Choroid plexus epithelial cell (primary cell): Measurements from ENCODE around the gene ZNF326.
"Not testable (repeated sequence)": the region's sequence is repeated elsewhere in the genome, so short reads cannot be mapped to it uniquely, and the experiment has no call there.

Source experiments
- DNase-seq: peaks from one replicate; pipeline ENCODE4 v3.0.0-alpha.2; 2010; ENCODE audit warnings: low read depth
- H3K4me3 ChIP-seq: 2 replicates; pipeline ENCODE4 v1.5.1; 2011; ENCODE audit warnings: low read depth, mild to moderate bottlenecking, control low read depth, low read length, moderate library complexity
- TF ChIP-seq, protein P1 (sequence below): conservative IDR thresholded peaks from 2 replicates; pipeline ENCODE4 v1.5.1; 2011; ENCODE audit warnings: low read depth, mild to moderate bottlenecking, control low read depth, inconsistent platforms, low read length, moderate library complexity

Gene ZNF326

DNA sequence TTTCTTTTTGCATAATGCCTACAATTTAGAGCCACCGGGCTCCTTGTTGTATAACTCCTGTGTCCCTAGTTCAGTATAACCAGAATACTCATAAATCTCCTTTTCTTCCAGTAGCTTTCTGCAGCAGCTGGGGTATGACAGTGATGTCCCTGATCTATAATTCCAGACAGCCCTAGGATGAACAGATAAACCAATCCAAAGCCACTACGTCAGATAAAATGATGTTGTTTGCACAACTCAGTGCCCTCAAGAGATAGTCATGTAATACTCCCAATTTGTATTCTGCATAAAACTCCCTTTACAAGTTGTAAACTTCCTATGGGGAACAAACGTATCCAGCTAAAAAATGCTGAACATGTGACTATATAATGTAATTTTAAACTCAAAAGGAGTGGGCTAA lies 44.7 kb downstream of the ZNF326 start:
- no peak overlapping the region for H3K4me3 ChIP-seq
- no peak for DNase-seq
- TF ChIP-seq, protein P1, sequence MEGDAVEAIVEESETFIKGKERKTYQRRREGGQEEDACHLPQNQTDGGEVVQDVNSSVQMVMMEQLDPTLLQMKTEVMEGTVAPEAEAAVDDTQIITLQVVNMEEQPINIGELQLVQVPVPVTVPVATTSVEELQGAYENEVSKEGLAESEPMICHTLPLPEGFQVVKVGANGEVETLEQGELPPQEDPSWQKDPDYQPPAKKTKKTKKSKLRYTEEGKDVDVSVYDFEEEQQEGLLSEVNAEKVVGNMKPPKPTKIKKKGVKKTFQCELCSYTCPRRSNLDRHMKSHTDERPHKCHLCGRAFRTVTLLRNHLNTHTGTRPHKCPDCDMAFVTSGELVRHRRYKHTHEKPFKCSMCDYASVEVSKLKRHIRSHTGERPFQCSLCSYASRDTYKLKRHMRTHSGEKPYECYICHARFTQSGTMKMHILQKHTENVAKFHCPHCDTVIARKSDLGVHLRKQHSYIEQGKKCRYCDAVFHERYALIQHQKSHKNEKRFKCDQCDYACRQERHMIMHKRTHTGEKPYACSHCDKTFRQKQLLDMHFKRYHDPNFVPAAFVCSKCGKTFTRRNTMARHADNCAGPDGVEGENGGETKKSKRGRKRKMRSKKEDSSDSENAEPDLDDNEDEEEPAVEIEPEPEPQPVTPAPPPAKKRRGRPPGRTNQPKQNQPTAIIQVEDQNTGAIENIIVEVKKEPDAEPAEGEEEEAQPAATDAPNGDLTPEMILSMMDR, result no peak

DNA sequence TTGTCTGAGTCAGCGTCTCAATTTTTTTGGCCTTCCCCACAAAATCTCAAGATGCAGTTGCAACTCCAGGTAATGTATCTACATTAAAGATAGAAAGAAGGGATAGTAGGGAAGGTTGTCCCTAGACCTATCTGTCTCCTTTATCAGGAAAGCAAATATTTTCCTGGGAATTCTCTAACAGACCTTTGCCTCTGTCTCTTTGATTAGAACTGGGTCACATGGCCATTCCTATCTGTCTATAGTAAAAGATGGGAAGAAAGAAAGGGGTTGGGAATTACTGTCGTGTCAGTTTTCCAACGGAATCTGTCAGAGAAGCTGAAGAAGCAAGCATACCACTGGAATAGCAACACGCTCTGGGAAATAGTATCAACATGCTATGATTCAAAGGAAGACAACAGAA lies 48.7 kb downstream of the ZNF326 start:
- TF ChIP-seq, protein P1, result no peak
- H3K4me3 ChIP-seq, result no peak overlapping the region
- no peak for DNase-seq

DNA sequence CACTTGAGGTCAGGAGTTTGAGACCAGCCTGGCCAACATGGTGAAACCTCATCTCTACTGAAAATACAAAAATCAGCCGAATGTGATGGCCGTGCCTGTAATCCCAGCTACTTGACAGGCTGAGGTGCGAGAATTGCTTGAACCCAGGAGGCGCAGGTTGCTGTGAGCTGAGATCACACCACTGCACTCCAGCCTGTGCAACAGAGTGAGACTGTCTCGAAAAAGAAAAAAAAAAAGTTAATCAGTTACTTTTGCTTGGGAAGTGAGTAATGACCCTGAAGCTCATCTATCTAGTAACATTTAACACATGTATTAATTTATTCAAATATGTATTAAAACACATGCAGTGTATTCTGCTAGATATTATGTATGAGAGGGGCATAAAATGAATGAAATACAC lies 49.4 kb downstream of the ZNF326 start:
- DNase-seq, result no peak
- TF ChIP-seq, protein P1, result no peak
- no peak overlapping the region for H3K4me3 ChIP-seq

DNA sequence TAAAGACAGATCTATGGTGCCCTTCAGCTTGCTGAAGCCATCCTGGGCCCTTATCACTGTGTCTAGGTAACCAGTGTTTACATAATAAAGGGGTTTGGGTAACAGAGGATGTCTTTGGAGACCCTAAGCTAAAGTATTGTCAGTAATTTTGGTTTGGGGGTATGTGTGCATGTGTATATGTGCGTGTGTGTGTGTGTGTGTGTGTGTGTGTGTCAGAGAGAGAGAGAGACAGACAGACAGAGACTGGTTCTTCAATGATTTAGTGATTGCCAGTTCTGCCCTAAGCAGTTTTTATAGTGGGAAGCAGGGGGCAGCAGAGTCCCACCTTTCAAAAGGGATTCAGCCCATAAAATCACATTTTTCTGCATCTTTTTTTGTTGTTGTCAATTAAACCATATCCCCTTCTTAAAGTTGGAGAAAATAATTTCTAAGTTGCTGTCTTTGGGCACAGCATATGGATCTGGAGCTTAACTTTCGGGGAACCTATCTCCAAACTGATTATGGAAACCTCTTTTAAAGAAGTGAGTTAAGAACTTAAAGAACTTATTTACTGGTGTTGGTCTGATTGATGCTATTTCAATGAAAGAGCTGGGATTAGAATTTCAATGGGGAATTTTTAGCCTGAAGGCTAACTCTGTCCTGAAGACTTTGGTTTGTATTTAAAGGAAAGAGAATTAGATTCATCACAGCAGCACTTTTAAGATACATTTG lies 51.1 kb downstream of the ZNF326 start:
- DNase-seq, result peak; percentile 53

DNA sequence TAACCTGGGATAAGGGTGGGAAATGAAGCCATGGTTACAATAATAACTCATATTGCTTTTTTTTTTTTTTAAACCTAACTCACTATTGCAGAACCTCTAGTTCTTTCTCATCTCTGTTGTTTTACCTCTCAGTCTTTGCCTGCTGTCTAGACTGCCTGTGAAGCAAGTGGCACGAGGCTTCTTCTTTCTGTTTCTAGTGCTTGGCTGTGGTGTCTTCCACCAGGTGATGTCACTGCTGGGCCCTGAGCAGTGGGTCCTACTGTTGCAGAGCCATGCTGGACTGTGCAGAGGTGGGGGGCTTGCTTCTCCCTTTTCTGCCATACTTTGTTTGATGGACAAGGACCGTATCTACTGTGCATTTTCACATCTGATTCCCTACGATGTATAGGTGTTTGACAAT lies 51.7 kb downstream of the ZNF326 start:
- TF ChIP-seq, protein P1, result no peak
- no peak for DNase-seq
- H3K4me3 ChIP-seq, result no peak overlapping the region

More for the DNA sequence above, 51.1 kb downstream of the ZNF326 start:
- TF ChIP-seq, protein P1, result peak; percentile 80
- no peak overlapping the region for H3K4me3 ChIP-seq

DNA sequence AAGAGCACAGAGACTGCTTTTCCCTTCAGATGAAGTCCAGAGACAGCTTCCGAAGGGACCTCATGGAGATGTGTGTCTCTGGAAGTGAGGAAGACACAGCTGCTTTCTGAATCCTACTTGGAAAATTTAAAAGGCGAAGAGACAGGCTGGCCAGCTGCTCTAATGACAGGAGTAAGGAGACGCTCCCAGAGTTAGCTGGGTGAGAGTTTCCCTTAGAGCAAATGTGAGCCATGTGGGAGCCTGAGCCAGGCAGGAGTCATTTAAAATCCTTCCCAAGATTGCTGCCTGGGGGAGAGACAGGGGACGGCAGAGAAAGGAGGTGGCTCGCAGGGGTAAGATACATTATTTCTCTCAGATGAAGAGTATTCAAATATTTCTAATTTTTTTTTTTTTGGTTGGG lies 53.1 kb downstream of the ZNF326 start:
- TF ChIP-seq, protein P1, result no peak
- H3K4me3 ChIP-seq, result no peak overlapping the region
- no peak for DNase-seq

DNA sequence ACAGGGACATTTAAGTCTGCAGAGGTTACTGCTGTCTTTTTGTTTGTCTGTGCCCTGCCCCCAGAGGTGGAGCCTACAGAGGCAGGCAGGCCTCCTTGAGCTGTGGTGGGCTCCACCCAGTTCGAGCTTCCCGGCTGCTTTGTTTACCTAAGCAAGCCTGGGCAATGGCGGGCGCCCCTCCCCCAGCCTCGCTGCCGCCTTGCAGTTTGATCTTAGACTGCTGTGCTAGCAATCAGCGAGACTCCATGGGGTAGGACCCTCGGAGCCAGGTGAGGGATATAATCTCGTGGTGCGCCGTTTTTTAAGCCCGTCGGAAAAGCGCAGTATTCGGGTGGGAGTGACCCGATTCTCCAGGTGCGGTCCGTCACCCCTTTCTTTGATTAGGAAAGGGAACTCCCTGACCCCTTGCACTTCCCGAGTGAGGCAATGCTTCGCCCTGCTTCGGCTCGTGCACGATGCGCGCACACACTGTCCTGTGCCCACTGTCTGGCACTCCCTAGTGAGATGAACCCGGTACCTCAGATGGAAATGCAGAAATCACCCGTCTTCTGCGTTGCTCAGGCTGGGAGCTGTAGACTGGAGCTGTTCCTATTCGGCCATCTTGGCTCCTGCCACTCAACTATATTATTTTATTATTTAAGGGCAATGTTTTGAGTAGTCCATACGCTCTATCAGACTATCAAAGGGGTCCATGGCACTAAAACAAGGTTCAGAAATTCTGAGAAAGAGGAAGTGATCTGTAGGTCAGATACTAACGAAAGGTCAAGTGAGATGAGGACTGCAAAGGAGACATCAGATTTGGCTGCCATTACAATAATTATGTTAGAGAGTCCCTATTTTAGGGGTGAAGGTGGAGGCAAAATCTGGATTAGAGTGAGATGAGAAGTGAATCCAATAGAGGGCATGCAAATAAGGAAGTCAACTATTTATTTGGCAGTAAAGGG lies 68.1 kb downstream of the ZNF326 start:
- not testable (repeated sequence) for DNase-seq, H3K4me3 ChIP-seq

DNA sequence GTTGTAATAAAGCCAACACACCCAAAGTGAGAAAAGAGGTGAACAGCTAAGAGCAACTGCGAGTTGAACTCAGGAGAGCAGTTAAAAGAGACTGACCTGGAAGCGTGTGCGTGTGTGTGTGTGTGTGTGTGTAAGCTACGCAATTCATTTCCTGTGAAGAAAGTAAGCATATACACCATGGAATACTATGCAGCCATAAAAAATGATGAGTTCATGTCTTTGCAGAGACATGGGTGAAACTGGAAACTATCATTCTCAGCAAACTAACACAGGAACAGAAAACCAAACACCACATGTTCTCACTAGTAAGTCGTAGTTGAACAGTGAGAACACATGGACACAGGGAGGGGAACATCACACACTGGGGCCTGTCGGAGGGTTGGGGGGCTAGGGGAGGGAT lies 69.2 kb downstream of the ZNF326 start:
- H3K4me3 ChIP-seq, DNase-seq: not testable (repeated sequence)
